ENCODE measurements around the gene SLC25A51.

DNA sequence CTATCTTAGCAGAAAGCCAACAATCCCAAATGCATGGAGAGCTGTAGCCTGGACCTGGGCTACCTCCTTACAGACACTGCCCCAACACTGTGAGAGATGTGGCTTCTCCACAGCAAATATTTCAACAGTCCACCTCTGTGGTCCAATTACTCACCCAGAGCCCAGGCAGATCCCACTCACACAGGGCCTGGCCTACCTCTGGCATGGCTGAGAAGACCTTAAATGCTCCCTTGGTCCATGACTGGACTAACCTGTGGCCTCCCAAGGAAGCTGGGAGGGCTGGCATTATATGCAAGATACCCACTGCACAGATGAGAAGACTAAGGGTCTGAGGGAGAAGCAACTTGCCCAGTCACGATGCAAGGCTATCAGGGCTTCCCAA lies 22.8 kb upstream of the SLC25A51 start:
- TF ChIP-seq, protein P1, sequence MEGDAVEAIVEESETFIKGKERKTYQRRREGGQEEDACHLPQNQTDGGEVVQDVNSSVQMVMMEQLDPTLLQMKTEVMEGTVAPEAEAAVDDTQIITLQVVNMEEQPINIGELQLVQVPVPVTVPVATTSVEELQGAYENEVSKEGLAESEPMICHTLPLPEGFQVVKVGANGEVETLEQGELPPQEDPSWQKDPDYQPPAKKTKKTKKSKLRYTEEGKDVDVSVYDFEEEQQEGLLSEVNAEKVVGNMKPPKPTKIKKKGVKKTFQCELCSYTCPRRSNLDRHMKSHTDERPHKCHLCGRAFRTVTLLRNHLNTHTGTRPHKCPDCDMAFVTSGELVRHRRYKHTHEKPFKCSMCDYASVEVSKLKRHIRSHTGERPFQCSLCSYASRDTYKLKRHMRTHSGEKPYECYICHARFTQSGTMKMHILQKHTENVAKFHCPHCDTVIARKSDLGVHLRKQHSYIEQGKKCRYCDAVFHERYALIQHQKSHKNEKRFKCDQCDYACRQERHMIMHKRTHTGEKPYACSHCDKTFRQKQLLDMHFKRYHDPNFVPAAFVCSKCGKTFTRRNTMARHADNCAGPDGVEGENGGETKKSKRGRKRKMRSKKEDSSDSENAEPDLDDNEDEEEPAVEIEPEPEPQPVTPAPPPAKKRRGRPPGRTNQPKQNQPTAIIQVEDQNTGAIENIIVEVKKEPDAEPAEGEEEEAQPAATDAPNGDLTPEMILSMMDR (IDR thresholded peaks at IDR 0.05): no peak
- TF ChIP-seq POLR2AphosphoS5 (IDR thresholded peaks at IDR 0.05) (no peak), POLR2A (IDR thresholded peaks at IDR 0.05) (no peak), EP300 (IDR thresholded peaks at IDR 0.05) (no peak)
